Measurements from ENCODE around the gene HJV.

HJV gene

DNA sequence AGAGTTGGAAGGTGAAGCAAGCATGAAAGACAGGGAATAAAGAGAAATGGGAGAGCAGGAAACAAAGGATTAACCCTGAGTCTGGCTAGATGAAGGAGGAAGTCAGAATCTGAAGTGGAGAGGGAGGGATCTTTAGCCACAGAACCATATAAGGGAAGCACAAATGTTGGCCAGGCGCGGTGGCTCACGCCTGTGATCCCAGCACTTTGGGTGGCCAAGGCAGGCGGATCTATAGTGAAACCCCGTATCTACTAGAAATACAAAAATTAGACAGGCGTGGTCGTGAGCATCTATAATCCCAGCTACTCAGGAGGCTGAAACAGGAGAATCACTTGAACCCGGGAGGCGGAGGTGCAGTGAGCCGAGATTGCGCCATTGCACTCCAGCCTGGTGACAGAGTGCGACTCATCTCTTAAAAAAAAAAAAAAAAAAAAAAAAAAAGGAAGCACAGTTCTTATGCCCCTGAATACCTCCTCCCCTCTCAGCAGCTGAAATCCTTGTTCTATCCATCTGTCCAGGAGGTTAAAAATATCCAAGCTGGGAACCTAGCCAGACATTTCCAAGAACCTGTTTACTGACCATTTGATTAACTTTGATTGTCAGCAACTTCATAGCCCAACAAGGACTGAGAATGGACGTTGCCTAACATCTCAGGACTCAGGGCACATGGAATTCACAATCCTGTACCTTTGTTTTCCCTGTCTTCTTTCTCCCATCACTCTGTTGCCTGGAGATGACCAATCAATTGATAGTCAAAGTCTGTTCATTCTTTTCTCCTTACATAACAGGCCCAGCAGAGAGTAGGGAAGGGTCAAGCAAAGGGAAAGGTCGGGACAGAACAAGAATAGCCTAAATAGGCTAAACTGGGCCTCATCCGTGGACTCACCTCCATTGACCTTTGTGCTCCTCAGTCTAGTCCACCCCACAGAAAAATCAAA lies 35.8 kb downstream of the HJV start:
- H3K27ac ChIP-seq: no peak overlapping the region; the same call in 1 of the 2 replicates
- TF ChIP-seq, protein P1, sequence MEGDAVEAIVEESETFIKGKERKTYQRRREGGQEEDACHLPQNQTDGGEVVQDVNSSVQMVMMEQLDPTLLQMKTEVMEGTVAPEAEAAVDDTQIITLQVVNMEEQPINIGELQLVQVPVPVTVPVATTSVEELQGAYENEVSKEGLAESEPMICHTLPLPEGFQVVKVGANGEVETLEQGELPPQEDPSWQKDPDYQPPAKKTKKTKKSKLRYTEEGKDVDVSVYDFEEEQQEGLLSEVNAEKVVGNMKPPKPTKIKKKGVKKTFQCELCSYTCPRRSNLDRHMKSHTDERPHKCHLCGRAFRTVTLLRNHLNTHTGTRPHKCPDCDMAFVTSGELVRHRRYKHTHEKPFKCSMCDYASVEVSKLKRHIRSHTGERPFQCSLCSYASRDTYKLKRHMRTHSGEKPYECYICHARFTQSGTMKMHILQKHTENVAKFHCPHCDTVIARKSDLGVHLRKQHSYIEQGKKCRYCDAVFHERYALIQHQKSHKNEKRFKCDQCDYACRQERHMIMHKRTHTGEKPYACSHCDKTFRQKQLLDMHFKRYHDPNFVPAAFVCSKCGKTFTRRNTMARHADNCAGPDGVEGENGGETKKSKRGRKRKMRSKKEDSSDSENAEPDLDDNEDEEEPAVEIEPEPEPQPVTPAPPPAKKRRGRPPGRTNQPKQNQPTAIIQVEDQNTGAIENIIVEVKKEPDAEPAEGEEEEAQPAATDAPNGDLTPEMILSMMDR (IDR thresholded peaks at IDR 0.05): no peak
- TF ChIP-seq ZFX (IDR thresholded peaks at IDR 0.05; ENCODE audit: borderline replicate concordance): no peak

DNA sequence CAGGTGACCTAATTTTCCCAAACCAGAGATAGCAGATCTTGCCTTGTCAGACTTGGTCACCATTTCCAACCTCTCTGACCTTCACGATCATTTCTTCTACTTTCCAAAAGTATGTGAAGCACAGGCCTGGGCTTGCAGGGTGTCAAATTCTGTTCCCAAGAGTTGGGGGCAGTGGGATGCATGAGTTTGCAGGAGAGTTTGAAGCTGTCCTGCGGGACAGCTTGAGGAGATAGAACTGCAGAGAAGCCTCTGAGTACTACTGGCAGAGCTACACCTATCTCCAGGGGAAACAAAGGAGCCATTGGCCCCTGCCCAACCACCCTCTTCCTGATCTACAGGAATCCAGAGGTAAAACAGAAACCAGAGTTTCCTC lies 36.4 kb downstream of the HJV start:
- H3K27ac ChIP-seq: no peak overlapping the region
- no peak for TF ChIP-seq ZFX (IDR thresholded peaks at IDR 0.05; ENCODE audit: borderline replicate concordance)
- TF ChIP-seq, protein P1 (IDR thresholded peaks at IDR 0.05): no peak

DNA sequence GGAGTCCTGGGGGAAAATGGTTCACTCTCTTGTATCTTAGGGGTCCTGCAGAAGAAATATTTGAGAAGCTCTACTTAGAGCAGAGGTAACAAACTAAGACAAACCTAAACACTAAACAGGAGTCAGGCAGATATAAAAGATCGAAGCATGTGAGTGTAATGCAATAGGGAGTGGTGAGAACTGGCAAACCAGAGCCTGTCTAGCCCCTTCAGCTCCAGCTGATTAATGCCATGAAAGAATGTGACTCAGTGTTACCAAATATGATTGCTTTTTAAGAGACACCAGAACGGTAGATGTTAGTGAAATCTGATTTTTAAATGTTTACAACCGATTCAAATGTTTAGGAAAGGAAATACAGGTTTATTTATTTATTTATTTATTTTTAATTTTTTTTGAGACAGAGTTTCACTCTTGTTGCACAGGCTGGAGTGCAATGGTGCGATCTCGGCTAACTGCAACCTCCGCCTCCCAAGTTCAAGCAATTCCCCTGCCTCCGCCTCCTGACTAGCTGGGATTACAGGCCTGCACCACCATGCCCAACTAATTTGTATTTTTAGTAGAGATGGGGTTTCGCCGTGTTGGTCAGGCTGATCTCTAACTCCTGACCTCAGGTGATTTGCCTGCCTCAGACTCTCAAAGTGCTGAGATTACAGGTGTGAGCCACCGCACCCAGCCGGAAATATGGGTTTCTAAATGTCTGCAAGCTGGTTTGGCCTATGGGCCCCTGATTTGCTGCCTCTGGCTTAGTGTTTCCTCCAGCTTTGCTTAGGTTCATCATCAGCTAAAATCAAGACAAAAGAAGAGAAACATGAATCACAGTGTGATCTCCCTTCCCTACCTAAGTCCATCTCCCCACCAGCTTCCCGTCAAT lies 37.3 kb downstream of the HJV start:
- TF ChIP-seq, protein P1 (IDR thresholded peaks at IDR 0.05): no peak
- no peak for TF ChIP-seq ZFX (IDR thresholded peaks at IDR 0.05; ENCODE audit: borderline replicate concordance)
- no peak overlapping the region for H3K27ac ChIP-seq

DNA sequence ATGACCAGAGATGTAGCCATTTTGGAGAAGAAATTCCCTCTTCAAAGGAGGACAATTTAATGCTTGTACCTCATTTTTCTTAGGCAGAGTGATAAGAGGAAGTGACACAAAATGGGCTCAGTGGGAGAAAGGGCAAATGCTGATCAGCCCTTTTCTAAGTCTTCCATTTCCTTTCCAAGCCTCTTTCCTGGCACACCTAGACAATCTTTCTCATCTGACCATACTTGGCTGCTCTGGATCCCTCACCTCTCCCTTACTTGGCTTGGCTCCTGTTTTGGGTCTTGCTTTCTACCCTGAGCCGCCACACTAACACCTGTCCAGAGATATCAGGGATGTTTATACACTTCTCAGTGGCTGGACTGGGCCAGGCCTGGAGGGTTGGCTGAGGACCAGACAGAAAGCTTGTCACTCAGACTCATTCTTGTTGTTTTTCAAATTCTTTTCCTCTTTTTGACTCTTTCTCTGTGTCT lies 38.3 kb downstream of the HJV start:
- no peak overlapping the region for H3K27ac ChIP-seq
- TF ChIP-seq, protein P1 (IDR thresholded peaks at IDR 0.05): no peak
- no peak for TF ChIP-seq ZFX (IDR thresholded peaks at IDR 0.05; ENCODE audit: borderline replicate concordance)

DNA sequence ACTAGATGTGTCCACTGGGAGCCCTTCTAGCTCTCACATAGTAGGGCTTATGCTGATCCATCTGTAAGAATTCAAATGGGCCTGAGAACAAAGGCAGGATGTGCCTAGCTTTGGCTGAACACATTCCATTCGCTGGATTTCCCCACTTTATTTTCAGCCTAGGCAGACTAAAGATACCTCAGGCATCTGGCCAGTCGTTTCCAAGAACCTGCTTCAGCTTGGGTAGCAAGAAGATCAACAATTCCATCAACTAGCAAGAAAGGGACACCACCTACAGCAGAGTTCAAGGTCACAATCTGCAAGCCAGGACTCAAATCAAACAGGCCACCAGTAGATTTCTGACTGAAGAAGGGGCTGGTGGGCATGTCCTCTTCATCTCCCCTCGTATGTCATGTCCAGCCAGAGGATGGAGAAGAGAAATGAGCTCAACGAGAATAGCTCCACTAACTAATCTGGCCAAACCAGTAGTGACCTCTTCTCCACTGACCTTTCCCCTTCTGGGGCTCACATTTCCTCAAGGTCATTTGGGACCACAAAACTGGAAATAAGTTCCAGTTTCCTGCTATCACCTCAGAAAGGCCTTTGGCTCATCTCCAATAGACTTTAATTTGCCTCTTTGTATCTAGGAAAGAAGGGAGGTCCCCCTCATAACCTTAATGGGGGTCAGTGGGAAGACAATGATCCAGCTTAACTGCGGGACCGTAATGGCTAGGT lies 39.4 kb downstream of the HJV start:
- no peak for TF ChIP-seq ZFX (IDR thresholded peaks at IDR 0.05; ENCODE audit: borderline replicate concordance)
- TF ChIP-seq, protein P1 (IDR thresholded peaks at IDR 0.05): no peak
- no peak overlapping the region for H3K27ac ChIP-seq

DNA sequence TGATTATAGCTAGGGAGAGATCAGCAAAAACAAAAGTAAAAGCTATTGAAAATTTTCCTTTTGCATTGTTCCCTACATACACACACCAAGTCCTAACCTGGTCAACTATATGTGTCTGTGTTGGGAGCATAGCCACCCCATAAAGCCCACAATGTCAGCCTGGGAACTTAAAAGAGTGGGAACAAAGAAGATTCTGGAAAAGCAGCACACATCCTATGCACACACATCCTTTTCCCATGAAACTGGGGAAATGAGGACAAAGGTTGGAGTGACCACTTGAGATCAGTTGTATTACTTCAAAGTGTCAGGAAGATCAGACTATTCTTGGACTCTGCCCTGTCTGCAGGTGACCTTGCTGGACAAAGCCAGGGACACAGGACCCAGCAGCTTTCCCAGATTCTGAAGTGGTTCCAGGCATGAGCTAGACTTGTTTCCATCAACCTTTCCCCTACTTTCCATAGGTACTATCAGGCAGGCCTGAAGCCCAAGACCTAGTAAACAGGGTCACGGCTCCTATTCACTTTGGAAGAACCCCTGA lies 41.0 kb downstream of the HJV start:
- H3K27ac ChIP-seq: peak overlapping the region; percentile 90
- TF ChIP-seq, protein P1 (IDR thresholded peaks at IDR 0.05): no peak
- TF ChIP-seq ZFX (IDR thresholded peaks at IDR 0.05; ENCODE audit: borderline replicate concordance): no peak
